Effector CD4-positive, alpha-beta T cell (primary cell): ENCODE measurements around the gene PPP1R18.
A peak's percentile ranks its signal among the peaks of the same experiment; 100 is the strongest.
"Not testable (repeated sequence)": the region's sequence is repeated elsewhere in the genome, so short reads cannot be mapped to it uniquely, and the experiment has no call there.

ENCODE experiments used
- DNase-seq: peaks from one replicate; pipeline ENCODE4 v3.0.0-alpha.2; 2020
- total RNA-seq: gene quantifications from one replicate; lab custom pipeline; 2026; lab: John Stamatoyannopoulos, UW

PPP1R18 gene, protein sequence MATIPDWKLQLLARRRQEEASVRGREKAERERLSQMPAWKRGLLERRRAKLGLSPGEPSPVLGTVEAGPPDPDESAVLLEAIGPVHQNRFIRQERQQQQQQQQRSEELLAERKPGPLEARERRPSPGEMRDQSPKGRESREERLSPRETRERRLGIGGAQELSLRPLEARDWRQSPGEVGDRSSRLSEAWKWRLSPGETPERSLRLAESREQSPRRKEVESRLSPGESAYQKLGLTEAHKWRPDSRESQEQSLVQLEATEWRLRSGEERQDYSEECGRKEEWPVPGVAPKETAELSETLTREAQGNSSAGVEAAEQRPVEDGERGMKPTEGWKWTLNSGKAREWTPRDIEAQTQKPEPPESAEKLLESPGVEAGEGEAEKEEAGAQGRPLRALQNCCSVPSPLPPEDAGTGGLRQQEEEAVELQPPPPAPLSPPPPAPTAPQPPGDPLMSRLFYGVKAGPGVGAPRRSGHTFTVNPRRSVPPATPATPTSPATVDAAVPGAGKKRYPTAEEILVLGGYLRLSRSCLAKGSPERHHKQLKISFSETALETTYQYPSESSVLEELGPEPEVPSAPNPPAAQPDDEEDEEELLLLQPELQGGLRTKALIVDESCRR
- 119 reads per million, percentile 86 among the genes with 10 or more reads in this experiment for total RNA-seq

DNA sequence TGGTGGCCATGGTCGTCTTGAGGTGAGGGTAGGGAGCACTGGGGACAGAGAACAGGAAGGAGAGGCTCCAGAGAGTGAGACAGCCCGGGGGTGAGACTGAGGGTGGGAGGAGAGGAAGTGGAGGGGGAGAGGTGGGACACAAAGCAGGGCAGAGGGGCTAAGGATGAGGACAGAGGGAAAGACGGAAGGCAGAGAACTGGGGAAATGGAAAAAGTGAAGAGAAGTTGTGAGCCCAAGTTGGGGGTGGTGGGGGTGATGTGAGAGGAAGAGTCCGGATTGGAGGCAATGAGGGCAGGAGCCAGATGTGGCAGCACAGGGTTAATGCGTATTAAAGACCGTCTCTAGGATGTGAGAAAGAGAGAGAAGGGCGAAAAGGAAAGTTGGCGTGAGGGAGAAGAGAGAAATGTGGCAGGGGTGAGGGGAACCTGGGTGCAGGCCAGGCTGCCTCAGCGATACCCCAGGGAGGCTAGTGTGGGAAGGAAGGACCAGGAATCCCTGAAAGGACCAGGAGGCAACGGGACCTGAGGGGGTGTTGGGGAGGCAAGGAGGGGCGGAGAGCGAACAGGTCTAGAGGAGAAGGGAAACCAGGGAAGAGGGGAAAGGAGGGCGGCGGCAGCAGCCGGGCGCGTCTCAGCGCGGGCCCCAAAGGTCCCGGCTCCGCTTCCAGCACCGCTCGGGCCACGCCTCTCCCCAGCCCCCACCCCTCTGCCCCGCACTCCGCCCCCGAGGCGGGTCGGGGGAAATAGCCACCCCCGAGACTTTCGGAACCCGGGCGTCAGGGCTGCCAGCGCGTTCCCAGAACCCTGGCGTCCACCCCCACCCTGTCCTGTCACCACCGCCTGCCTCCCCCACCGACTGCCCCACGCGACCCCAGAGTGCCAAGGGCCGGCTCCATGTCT lies at the start of gene PPP1R18:
Gene PPP1R18 (minus strand): TSS at position 637 of the 899 bp plus-strand sequence. CDS start 627 bp downstream, at position 10.
- peak; percentile 71 for DNase-seq

DNA sequence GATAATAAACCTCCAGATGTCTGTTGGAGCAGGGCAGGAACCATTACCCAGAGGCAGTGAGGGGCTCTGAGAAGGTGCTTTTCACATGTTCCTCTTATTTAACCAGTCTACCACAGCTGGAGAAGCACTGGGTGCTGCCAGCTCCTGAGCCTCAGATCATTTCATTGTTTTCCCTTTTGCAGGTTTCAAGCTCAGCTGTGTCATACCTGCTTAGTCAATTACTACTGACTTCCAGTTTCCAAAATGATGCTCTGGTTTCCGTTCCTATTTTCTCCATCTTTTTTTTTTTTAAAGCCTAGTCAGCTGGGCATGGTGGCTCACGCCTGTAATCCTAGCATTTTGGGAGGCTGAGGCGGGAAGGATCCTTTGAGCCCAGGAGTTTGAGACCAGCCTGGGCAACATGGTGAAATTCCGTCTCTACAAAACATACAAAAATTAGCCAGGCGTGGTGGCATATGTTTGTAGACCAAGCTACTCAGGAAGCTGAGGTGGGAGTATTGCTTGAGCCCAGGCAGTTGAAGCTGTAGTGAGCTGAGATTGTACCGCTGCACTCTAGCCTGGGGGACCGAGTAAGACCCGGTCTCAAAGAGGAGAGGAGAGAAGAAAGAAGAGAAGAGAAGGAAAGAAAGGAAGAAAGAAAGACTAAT lies 49.3 kb upstream of the PPP1R18 start:
- no peak for DNase-seq

DNA sequence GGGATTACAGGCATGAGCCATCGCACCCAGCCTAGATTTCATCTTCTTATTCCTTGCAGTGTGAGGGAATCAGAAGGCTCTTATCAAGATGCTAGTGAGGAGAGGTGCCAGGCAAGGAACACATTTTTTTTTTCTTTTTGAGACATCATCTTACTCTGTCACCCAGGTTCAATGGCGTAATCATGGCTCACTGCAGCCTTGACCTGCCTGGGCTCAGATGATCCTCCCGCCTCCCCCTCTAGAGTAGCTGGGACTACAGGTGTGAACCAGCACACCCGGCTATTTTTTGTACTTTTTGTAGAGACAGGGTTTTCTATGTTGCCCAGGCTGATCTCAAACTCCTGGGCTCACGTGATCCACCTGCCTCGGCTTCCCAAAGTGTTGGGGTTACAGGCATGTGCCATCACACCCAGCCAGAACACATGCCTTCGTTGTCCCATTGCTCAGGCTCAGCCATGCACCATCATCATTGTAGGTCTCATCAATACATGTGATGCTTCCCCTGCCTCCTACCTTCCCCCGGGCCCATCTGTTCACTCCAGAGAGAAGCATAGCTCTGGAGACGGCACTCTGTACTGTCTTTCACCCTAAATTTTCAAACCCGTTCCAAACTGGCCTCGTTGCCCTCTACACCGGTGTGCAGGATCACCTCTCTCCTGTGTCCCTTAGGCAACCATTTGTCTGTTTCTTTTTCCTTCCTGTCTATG lies 45.9 kb upstream of the PPP1R18 start:
- no peak for DNase-seq

DNA sequence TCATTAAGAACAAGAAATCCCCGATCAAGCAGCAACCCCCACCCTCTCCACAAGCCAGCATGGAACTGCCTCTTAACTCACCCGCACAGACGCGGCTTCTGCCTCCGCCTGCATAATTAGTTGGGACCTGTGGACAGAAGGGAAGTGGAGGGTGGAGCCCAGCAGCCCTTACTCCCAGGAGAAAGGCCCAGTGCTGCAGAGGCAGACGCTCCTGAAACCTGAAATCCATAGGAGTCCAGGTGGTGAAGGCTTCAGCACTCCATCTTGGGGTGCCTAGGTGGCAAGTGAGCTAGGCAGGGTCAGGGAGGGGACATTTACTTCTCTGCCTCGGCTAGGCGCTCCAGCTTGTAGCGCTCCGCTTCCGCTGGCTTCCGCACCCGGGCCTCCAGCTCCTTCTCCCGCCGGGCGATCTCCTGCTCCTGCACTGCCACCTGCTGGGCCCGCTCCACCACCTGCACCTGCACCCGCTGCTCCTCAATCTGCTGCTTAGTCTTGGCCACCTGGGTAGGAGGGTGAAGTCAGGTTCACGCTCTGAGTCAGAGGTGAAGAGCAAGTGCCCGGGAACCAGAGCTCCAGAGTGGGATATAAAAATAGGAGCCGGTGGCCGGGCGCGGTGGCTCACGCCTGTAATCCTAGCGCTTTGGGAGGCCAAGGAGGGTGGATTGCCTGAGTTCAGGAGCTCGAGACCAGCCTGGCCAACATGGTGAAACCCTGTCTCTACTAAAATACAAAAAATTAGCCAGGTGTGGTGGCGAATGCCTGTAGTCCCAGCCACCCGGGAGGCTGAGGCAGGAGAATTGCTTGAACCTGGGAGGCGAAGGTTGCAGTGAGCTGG lies 44.4 kb upstream of the PPP1R18 start:
- DNase-seq, result peak; percentile 77

DNA sequence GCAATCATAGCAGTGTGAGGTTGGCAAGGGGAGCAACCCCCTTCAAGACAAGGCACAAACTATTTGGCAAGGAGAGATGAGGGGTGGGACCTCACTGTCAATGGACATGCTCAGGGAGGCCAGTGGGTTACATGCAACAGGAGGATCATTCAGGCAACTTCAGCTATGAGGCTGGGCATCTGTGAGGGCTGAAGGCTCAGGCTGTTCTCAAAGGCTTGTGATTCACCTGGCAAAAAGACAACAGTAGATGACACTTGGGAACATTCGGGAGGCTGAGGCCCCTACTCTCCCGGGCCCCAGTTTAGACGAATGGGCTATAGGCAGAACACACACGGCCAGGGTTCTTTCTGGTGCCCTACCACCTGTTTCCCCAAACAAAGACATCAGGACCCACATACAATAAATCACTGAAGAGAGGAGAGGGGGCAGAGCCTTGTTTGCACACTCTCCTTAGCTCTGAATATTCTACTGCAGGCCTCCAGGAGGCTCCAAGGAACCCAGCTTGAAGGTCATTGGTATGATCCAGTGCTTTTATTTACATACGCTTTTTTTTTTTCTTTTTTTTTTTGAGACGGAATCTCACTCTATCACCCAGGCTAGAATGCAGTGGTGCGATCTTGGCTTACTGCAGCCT lies 41.6 kb upstream of the PPP1R18 start:
- no peak for DNase-seq

DNA sequence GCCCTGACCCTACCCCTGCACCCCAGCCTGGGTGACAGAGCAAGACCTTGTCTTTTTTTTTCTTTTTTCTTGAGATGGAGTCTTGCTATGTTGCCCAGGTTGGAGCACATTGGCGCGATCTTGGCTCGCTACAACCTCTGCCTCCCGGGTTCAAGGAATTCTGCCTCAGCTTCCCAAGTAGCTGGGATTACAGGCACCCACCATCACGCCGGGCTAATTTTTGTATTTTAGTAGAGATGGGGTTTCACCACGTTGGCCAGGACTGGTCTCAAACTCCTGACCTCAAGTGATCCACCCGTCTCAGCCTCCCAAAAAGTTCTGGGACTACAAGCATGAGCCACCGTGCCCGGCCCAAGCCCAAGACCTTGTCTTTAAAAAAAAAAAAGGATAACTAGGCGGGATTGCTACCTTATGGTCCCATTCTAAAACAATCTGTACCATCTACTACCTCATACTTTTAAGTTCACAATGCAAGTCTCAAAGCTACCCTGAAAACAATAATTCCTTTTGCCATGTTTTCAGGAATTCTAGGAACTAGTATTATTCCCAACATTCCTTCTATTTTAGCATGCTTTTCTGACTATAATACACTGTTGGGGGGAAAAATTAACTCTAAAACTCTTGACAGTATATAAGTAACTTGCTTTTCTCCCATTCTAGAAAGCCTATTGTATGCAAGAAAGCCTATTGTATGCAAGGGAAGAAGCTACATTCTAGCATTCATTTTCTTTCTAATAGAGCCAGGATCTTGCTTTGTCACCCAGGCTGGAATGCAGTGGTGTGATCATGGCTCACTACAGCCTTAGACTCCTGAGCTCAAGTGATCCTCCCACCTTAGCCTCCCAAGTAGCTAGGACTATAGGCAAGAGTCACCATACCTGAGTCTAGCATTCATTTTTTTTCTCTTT lies 40.3 kb upstream of the PPP1R18 start:
- DNase-seq, result no peak

DNA sequence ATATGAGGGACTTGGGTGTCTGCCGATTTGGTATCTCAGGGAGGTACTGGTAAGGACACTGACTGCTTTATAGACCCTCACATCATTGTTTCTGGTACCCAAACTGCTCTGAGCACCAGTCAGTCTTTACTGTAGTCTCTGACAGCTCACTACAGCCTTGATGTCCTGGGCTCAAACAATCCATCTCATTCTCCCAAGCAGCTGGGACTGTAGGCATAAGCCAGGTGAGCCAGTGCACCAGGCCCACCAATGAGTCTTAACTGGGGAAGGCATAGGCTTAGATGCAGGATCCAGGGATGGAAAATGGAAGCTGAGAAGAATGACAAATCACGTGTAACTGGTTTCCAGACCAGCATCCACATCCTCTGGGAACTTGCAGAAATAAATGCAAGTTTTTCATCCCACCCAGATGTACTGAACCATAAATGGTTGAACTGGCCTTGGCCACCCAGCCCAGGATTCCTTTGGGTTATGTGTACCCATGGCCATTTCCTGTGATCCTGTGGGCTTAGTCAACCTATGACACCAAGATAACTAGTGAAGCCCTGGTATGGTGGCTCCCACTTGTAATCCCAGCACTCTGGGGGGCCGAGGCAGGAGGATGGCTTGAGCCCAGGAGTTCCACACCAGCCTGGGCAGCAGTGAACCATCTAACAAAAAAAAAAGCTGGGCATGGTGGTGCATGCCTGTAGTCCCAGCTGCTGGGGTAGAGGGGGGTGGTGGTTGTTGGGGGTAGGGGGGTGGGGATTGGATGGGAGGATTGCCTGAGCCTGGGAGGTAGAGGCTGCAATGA lies 39.5 kb upstream of the PPP1R18 start:
- no peak for DNase-seq

DNA sequence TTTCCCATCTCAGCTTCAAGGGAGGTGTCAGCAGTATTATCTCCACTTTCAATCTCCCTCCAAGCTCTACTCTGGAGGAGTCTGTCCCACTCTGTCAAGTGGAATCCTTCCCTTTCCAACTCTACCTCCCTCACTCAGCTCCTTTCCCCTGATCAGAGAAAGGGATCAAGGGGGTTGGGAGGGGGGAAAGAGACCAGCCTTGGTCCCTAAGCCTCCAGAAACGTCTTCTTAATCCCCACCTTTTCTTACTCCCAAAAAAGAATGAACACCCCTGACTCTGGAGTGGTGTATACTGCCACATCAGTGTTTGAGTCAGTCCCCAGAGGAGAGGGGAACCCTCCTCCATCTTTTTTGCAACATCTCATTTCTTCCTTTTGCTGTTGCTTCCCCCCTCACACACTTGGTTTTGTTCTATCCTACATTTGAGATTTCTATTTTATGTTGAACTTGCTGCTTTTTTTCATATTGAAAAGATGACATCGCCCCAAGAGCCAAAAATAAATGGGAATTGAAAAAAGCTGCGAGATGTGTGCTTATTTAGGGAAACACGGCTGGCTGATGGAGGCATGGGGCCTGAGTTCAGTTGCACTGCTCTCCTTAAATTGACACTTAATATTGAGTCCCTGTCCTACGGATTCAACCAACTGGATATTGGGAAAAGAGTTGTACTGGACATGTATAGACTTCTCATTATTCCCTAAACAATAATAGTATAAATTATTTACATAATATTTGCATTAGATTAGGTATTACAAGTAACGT lies 38.6 kb upstream of the PPP1R18 start:
- DNase-seq, result no peak

DNA sequence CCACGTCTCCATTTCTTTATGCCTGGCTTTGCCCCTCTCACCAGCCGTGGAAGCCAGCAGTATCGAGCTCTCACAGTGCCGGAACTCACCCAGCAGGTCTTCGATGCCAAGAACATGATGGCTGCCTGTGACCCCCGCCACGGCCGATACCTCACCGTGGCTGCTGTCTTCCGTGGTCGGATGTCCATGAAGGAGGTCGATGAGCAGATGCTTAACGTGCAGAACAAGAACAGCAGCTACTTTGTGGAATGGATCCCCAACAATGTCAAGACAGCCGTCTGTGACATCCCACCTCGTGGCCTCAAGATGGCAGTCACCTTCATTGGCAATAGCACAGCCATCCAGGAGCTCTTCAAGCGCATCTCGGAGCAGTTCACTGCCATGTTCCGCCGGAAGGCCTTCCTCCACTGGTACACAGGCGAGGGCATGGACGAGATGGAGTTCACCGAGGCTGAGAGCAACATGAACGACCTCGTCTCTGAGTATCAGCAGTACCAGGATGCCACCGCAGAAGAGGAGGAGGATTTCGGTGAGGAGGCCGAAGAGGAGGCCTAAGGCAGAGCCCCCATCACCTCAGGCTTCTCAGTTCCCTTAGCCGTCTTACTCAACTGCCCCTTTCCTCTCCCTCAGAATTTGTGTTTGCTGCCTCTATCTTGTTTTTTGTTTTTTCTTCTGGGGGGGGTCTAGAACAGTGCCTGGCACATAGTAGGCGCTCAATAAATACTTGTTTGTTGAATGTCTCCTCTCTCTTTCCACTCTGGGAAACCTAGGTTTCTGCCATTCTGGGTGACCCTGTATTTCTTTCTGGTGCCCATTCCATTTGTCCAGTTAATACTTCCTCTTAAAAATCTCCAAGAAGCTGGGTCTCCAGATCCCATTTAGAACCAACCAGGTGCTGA lies 37.6 kb upstream of the PPP1R18 start:
- not testable (repeated sequence) for DNase-seq

DNA sequence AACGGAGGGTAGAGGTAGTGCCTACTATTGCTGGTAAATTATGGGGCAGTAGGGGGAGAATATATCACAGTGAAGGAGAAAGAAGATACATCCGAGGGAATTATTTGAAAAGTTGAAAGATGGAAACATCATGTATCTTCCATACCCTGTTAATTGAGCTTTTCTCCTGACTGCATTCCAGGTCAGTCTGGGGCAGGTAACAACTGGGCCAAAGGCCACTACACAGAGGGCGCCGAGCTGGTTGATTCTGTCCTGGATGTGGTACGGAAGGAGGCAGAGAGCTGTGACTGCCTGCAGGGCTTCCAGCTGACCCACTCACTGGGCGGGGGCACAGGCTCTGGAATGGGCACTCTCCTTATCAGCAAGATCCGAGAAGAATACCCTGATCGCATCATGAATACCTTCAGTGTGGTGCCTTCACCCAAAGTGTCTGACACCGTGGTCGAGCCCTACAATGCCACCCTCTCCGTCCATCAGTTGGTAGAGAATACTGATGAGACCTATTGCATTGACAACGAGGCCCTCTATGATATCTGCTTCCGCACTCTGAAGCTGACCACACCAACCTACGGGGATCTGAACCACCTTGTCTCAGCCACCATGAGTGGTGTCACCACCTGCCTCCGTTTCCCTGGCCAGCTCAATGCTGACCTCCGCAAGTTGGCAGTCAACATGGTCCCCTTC lies 36.9 kb upstream of the PPP1R18 start:
- not testable (repeated sequence) for DNase-seq

DNA sequence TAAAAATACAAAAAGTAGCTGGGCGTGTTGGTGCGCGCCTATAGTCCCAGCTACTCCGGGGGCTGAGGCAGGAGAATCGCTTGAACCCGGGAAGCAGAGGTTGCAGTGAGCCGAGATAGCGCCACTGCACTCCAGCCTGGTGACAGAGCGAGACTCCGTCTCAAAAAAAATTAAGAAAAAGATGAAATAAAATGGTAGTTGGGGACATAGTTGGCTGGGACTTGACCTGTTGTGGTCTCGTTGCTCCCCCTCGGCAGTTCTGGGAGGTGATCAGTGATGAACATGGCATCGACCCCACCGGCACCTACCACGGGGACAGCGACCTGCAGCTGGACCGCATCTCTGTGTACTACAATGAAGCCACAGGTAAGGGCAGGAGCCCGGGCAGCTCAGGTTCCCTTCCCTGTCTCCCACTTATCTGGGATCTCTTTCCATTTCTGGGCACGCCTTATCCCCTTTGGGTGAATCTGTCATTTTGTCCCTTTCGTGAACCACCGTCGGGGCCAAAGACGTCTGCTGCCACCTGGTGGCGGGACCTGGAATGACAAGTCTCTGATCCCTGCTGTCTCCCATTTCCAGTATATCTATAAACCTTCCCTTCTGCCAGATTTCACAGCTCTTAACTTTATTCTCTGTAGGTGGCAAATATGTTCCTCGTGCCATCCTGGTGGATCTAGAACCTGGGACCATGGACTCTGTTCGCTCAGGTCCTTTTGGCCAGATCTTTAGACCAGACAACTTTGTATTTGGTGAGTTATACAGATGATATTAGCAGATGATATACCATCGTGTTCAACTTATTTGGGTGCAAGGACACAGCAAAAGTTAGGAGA lies 36.1 kb upstream of the PPP1R18 start:
- DNase-seq, result peak; percentile 80

DNA sequence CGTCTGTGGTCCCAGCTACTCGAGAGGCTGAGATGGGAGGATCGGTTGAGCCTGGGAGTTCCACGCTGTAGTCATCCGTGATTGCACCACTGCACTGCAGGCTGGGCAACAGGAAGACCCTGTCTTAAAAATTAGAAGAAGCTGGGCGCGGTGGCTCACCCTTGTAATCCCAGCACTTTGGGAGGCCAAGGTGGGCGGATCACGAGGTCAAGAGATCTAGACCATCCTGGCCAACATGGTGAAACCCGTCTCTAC lies 35.5 kb upstream of the PPP1R18 start:
- not testable (repeated sequence) for DNase-seq

DNA sequence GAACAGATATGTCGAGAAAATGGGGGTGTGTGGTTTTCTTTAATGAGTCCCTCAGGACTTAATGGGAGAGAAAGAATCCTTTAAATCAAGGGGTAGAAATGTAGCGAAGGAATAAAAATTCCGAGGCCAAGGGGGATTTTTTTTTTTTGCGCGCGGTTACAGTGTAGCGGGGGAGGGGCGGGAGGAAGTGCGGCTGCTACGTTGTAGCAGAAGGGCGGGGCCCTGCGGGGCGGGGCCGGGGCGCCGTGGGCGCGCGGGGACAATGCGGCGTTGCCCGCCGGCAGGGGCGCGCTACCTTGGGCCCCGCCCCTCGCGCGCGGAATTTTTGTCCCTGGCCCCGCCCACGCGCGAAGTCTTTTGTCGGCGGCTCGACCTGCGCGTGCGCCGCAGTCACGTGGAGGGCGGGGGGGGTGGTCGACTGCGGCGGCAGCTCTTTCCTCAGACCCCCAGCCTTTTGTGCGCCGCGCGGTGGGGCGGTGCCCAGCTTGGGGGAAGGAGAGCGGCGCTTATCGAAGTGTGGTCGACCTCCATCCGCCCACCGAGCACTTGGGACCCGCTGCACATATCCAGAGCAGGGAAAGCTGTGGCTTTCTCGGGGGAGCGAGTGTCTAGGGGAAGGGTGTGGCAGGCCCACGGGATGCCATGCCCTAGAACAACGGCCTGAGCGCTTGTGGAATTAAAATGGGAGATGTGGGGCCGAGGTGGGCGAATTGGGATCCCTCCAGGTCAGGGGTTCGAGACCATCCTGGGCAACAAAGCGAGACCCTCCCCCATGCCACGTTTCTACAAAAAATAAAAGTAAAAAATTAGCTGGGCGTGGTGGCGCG lies 35.0 kb upstream of the PPP1R18 start:
- peak; percentile 92 for DNase-seq

DNA sequence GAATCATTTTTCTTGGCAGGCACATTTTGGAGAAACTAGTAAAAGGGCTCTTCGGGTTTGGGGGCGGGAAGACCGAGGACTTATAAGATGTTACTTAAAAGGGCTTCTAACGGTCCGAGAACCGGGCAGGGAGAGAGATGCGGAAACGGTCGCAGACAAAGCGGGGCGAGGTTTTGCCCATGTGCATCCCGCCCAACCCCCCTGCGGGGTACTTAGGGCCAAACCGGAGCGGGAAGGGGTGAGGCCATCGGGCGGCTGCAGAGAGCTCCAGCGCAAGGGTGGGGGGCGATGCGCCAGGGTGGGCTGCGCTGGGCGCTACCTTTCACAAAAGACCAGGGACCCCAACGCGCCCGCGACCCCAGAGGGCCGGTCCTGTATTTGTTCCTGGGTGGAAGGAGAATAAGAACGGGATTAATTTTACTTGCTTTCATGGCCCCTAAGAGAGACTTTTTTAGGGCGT lies 34.3 kb upstream of the PPP1R18 start:
- DNase-seq, result peak; percentile 35
